ENCODE results near the gene GRM8.

DNA sequence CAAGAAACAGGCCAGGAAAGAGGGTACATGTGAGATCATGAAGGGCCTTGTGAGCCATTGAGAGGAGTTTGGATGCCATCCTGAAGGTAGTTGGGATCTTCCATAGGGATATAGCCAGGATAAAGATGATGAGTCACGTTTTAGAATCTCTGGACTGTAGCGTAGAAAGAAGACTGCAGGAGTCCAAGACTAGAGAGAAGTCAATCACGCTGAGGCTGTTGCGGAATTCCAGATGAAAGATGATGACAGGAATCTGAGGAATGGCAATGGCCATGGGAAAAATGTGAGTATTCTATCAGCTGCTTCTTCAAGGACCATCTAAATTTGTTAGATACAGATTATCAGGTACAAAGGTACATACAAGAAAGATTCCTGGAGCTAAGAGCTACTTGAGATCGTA lies 711.3 kb downstream of the GRM8 start:
- TF ChIP-seq POLR2A (IDR thresholded peaks at IDR 0.05): no peak
- TF ChIP-seq, protein P1, sequence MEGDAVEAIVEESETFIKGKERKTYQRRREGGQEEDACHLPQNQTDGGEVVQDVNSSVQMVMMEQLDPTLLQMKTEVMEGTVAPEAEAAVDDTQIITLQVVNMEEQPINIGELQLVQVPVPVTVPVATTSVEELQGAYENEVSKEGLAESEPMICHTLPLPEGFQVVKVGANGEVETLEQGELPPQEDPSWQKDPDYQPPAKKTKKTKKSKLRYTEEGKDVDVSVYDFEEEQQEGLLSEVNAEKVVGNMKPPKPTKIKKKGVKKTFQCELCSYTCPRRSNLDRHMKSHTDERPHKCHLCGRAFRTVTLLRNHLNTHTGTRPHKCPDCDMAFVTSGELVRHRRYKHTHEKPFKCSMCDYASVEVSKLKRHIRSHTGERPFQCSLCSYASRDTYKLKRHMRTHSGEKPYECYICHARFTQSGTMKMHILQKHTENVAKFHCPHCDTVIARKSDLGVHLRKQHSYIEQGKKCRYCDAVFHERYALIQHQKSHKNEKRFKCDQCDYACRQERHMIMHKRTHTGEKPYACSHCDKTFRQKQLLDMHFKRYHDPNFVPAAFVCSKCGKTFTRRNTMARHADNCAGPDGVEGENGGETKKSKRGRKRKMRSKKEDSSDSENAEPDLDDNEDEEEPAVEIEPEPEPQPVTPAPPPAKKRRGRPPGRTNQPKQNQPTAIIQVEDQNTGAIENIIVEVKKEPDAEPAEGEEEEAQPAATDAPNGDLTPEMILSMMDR (IDR thresholded peaks at IDR 0.05): no peak
